Smooth muscle cell of the brain vasculature (primary cell): ENCODE data around the gene FNIP2.

Source experiments
- DNase-seq: peaks from one replicate; pipeline ENCODE4 v3.0.0-alpha.2; 2012; ENCODE audit warnings: low read depth, low spot score

Gene FNIP2

GRCh38 chr4:158837527-158838141 is 68.8 kb downstream of the FNIP2 start:
- DNase-seq, result no peak

- DNase-seq, result no peak
These were observed 71.3 kb downstream of the FNIP2 start for GRCh38 chr4:158840131-158840530.

- no peak for DNase-seq
These were observed 72.7 kb downstream of the FNIP2 start for GRCh38 chr4:158841540-158841939.

GRCh38 chr4:158845311-158846041 is 76.7 kb downstream of the FNIP2 start:
- no peak for DNase-seq

- DNase-seq, result no peak
These were observed 78.7 kb downstream of the FNIP2 start for GRCh38 chr4:158847535-158847934.

GRCh38 chr4:158849681-158850080 is 80.9 kb downstream of the FNIP2 start:
- no peak for DNase-seq

GRCh38 chr4:158850371-158850770 is 81.5 kb downstream of the FNIP2 start:
- DNase-seq, result no peak

- DNase-seq, result no peak
These were observed 82.2 kb downstream of the FNIP2 start for GRCh38 chr4:158850800-158851644.

GRCh38 chr4:158854236-158854635 is 85.4 kb downstream of the FNIP2 start:
- no peak for DNase-seq

GRCh38 chr4:158856852-158857251 is 88.0 kb downstream of the FNIP2 start:
- no peak for DNase-seq

- no peak for DNase-seq
These were observed 89.1 kb downstream of the FNIP2 start for GRCh38 chr4:158857951-158858350.

GRCh38 chr4:158858410-158859199 is 89.8 kb downstream of the FNIP2 start:
- no peak for DNase-seq

- DNase-seq, result no peak
These were observed 90.8 kb downstream of the FNIP2 start for GRCh38 chr4:158859661-158860060.

- DNase-seq, result no peak
These were observed 92.0 kb downstream of the FNIP2 start for GRCh38 chr4:158860856-158861255.

GRCh38 chr4:158861281-158861680 is 92.5 kb downstream of the FNIP2 start:
- DNase-seq, result no peak

- no peak for DNase-seq
These were observed 92.9 kb downstream of the FNIP2 start for GRCh38 chr4:158861766-158862165.

GRCh38 chr4:158863296-158863695 is 94.5 kb downstream of the FNIP2 start:
- no peak for DNase-seq

- no peak for DNase-seq
These were observed 96.8 kb downstream of the FNIP2 start for GRCh38 chr4:158865520-158866177.

GRCh38 chr4:158869001-158869400 is 100.2 kb downstream of the FNIP2 start:
- no peak for DNase-seq

- no peak for DNase-seq
These were observed 100.9 kb downstream of the FNIP2 start for GRCh38 chr4:158869761-158870160.

GRCh38 chr4:158870282-158870625 is 101.4 kb downstream of the FNIP2 start:
- no peak for DNase-seq
